IPS-NIHi7 (cell line): ENCODE measurements around the gene MMS19.

Experiments used
- DNase-seq: peaks from one replicate; pipeline ENCODE4 v3.0.0; 2012; ENCODE audit warnings: mixed read lengths; ENCODE audit errors: extremely low spot score

The MMS19 gene, protein sequence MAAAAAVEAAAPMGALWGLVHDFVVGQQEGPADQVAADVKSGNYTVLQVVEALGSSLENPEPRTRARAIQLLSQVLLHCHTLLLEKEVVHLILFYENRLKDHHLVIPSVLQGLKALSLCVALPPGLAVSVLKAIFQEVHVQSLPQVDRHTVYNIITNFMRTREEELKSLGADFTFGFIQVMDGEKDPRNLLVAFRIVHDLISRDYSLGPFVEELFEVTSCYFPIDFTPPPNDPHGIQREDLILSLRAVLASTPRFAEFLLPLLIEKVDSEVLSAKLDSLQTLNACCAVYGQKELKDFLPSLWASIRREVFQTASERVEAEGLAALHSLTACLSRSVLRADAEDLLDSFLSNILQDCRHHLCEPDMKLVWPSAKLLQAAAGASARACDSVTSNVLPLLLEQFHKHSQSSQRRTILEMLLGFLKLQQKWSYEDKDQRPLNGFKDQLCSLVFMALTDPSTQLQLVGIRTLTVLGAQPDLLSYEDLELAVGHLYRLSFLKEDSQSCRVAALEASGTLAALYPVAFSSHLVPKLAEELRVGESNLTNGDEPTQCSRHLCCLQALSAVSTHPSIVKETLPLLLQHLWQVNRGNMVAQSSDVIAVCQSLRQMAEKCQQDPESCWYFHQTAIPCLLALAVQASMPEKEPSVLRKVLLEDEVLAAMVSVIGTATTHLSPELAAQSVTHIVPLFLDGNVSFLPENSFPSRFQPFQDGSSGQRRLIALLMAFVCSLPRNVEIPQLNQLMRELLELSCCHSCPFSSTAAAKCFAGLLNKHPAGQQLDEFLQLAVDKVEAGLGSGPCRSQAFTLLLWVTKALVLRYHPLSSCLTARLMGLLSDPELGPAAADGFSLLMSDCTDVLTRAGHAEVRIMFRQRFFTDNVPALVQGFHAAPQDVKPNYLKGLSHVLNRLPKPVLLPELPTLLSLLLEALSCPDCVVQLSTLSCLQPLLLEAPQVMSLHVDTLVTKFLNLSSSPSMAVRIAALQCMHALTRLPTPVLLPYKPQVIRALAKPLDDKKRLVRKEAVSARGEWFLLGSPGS

DNA sequence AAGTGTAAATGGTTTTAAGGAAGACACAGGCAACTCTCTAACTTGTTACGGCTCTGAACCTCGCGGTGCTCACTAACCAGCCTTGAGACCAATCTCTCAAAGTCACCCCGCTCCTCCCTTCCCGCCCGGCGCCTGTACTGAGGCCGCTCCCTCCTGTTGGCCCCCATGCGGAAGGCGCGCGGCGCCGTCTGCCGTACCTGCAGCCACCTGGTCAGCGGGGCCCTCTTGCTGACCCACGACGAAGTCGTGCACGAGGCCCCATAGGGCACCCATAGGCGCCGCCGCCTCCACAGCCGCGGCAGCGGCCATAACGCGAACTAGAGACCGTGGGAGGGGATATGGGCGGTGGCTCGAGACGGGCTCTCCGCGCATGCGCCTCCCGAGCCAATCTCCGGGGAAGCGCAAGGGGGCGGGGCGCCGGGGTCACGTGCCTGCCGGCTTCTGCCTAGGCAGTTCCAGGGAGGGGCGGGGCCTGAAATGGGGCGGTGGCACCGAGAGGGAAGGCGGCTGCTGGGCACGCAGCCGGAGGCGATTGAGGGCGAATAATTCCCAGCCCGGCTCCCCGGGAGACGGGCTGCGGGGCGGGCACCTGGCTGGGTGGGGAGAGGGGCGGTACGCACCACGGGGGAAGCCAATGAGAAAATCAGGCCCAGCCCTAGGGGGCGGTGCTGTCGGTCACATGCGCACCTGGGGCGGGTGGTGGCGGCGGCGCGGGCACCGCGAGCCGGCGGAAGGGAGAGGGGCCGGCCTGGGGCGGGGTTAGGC is at the start of gene MMS19:
TSS of gene MMS19 (minus strand) at position 347 of the 765 bp plus-strand sequence. CDS start at position 309, 38 bp downstream.
- peak; percentile 99 for DNase-seq

DNA sequence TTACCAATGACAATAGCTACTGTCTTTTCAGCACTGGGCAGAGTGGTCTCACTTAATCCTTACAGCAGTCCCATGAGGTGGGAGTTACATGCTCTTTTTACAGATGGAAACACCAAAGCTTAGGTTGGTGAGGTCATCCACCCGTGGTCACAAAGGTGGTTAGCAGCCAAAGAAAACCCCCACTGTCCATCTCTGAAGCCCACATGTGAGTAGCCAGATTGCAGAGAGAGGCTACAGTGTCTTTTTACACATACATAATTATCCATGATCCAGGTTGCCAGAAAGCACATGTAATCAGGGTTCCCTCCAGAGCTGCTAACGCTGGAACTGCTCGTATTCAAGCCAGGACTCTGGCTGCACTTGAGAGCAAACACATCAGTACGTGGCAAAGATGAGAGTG is 49.7 kb upstream of the MMS19 start:
- no peak for DNase-seq

DNA sequence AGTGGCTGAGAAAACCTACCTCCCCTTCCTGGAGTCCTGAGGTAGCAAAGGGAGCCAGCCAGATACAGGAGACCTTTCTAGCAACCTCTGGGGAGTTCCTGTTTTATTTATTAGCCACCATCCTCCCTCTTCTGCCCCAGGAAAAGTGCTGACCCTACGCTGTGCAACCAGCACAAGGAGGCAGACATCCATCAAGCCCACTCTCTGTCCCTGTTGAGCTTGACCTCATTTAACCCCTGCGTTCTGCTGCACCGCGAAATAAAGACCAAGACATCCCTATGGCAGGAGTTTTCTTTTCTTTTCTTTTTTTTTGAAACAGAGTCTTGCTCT is 49.0 kb upstream of the MMS19 start:
- DNase-seq: no peak

DNA sequence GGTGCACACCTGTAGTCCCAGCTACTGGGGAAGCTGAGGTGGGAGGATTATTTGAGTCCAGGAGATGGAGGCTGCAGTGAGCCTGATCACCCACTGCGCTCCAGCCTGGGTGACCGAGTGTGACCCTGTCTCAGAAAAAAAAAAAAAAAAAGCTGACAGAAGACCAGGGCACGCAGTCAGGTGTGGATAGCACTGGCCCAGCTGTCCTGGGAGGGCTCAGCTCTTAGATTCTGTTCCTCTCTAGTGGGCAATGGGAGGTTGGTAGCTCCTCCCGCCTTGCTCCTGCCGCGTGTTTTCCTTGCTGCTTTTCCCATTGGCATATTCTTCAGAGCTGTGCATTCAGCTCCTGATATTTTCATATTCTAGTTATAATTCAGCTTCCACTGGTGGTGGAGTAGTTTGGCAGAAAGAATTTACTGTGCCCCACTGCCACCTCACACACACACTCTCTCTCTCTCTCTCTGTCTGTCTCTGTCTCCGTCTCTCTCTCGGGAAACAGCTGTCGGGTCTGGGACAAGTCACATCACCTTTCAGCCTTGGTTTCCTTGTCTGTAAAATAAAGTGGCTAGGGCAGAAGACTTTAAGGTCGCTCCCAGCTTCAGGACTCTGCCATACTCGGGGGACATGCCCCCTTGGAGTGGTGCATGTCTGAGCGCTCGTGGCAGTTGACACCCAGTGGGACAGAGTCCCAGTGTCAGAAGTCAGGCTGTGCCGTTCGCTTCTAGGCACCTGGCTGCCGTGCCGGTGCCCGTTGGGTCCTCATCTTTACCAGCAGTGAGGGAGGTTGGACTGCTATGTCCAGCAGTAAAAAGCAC is 48.4 kb upstream of the MMS19 start:
- no peak for DNase-seq

DNA sequence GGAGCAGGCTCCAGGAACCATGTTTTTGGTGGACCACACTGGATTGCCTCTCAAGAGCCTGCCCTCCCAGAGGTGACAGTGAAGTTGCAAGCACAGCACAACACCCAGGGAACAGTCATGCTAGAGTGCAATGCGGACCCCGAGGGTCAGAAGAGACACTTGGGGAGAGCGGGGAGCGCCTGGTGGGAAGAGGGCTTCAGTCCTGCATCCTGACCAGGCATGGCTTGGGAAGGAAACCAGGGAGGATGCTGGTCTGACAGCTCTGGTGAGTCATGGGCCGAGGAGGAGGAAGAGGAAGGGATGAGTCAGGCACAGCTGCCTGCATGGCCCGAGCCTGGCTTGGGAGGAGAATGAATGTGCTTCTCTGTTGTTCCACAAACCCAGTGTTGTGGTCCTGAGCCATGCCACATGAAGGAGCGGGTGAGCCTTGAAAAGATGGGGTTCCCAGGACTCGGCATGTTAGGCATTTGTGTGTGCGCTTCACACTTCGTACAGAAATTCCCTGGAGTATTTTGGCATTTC is 44.9 kb upstream of the MMS19 start:
- peak; percentile 56 for DNase-seq

DNA sequence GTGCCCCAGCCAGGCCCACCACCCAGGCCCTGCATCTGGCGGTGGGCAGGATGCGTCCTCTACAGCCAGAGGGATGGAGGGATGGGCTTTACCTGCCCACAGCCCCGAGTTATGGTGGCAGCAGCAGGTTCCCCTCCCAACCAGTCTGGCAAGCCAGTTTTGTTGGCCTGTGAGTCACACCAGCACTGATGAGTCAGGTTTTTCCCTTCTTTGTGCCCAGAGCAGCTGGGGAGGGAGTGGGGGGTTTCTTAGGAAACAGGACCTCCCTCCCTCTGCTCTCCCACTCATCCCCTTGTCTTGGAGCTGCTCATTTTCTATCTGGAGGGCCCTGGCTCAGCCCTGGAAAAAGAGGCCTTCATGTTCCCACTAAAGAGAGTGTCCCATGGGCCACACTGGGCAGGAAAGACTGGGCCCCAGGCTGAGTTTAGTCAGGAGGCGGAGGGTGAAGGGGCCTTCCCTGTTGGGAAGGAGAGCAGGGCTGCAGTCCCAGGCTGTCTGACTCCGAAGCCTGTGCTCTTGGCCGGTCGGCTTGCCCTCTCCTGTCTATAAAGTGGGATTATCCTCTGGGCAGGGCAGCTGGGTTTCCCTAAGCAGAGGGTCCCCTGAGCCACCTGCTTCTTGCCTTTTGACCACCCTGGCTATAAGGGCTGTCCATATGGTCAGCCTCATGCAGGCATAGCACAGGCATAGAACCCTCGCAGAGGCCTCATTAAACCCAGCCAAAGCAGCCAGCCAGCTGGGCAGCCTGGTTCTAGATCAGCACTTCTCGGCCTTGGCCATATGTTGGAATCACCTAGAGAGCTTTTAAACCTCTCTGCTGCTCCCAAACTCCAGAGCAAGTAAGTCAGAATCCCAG is 44.2 kb upstream of the MMS19 start:
- DNase-seq: peak; percentile 63

DNA sequence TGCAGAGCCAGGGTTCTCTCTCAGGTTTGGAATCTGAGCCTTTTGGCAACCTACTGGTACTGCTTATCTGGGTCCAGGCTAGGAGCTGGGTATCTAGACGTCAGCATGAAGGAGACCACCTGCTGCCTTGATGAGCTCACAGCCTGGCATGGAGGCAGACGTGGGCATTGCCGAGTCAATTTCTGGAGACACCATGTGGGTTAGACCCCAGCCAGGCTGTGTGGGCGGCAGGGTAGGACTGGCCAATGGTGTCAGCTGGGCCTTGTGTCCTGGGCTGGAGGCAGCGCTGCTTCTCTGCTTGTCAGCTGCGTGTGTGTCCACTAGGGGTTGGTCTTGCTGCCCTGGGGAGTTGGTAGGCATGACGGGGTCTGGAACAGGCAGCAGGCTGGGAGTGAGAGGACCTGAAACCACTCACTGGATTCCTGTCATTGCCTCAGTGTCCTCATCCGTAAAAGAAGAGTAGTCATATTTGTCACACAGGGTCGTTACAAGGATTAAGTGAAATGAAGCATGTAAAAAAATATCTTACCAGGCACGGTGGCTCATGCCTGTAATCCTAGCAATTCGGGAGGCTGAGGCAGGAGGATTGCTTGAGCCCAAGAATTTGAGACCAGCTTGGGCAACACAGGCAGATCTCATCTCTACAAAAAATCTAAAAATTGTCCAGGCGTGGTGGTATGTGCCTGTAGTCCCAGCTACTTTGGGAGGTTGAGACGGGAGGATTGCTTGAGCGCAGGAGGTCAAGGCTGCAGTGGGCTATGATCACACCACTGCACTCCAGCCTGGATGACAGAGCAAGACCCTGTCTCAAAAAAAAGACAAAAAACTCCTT is 42.7 kb upstream of the MMS19 start:
- no peak for DNase-seq

DNA sequence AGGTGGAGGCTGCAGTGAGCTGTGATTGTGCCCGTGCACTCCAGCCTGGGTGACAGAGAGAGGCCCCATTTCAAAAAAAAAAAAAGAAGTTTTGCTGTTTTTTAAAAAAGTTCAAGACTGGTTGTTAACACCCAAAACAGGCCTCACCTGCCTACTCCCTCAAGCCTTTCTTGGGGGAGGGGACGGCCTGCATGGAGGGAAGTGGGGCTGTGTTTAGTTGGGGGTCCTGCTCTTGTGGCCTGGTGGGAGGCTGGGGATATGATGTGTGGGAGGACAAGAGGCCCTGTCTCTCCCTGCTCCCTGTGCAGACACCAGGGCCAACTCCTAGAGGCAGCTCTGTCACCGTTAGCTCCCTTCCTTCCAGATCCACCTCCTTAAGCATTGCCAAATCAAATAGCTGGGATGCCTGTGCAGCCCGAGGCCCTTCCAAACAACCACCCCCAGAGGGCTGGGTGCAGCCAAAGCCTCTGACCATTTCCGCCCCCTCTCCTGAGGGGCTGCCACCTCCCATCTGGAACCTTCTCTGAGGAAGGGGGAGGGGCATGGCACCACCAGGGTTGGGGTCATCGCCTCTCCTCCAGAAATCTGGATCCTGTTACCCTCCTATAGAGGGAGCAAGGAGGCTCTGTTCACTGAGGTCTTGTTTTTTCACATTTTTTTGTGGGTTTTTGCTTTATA is 41.4 kb upstream of the MMS19 start:
- peak; percentile 72 for DNase-seq

DNA sequence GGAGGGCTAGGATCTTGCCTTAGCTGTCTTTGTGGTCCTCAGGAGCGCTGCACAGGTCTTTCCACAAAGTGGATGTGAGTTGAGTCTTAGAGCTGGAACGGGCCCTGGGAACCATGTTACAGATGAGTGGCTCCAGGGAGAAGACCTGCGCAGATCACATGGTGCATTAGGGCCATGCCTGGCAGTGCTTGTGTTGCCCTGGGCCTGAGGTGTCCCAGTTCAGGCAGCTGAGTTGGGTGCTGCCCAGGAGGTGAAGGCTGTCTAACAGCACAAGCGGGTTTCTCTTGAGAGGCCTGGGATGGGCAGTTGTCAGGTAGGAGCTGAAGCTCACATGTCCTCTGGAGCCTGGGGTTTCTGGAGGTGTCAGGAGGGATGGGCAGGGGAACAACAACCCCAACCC is 40.6 kb upstream of the MMS19 start:
- no peak for DNase-seq

DNA sequence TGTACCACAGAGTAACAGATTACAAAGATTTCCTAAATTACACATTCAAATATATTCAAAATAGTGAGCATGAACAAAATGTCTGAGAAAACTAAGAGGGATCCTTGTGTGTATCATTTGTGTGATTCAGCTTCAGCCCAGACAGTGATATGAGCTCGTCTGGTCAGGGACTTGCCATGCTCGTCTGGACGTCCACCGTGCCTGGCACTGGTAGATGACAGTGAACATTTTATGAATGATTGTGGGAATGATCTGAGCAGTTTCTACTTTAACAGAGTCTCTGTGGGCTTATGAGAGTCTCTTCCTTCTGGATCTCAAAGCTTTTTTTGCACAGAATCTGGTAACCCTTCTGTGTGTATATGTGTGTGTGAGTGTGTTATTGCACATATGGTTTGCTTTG is 40.2 kb upstream of the MMS19 start:
- no peak for DNase-seq

DNA sequence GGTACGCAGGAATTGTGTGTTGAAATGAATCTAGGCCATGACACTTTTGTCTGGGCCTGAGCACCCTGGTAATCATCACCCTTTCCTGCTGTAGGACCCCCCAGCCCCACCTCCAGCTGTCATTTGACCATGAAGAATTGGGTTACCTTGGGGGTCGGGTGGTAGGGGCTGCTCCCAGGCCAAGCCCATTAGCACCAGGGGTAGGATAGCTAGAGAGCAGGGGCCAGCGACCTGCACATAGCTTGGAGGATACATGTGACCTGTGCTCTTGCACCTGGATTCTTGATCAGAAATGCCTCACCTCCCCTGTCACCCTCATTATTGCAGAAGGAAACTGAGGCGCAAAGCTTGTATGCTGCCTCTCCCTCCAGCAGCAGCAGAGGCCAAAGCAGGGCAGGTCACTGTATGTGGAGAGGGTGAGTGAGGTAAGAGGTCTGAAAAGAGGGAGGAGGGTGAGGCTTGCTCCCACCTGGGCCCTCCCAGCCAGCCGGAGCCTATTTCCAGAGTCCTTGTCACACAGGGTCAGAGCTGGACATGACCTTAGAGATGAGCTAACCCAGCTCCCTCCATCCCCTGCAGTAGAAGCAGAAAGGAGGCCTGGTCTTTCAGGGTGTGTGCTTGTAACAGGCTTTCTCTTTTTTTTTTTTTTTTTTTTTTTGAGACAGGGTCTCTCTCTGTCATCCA is 39.1 kb upstream of the MMS19 start:
- DNase-seq: no peak

DNA sequence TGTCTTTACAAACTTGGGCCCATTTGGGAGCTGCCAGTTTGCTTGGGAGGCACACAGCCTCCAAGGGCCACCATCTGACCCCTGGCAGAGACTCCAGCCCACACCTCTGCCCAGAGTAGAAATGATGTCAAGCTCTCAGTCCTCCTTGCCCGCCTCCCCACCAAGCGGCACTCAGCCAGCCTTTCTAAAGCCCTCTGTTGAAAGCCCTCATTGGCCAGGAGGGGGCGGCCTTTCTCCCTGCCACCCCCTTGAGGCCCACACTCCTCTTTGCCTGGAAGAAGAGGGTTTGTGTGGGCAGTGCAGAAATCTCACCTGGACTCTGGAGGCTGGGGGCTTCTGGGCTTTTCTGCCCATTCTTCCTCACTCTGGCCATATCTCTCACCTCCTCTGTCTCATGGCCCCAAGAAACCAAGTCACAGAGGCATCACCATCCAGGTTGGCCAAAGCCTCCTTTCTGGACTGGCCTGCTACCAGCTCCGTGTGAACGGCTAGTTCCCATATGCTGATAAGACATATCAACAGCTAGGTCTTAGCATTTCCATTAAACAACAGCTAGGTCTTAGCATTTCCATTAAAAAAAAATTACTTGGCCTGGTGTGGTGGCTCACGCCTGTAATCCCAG is 36.6 kb upstream of the MMS19 start:
- DNase-seq: peak; percentile 82

DNA sequence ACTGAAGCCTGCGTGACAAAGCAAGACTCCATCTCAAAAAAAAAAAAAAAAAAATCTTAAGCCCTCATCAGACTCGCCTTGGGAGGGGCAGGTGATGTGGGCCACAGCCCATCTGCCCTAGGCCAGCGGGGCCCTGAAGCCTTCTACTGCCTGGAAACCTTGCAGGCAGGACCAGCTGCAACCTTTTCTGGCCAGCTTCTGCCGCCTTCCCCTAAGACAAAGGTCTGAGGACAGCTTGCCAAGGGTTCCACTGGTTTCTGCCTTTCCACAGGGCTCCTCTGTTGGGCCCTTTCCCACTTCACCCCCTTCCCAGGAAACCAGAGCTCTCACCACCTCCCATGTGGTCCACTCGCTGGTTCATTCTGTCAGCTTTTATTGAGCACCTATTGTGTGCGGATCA is 35.7 kb upstream of the MMS19 start:
- no peak for DNase-seq

DNA sequence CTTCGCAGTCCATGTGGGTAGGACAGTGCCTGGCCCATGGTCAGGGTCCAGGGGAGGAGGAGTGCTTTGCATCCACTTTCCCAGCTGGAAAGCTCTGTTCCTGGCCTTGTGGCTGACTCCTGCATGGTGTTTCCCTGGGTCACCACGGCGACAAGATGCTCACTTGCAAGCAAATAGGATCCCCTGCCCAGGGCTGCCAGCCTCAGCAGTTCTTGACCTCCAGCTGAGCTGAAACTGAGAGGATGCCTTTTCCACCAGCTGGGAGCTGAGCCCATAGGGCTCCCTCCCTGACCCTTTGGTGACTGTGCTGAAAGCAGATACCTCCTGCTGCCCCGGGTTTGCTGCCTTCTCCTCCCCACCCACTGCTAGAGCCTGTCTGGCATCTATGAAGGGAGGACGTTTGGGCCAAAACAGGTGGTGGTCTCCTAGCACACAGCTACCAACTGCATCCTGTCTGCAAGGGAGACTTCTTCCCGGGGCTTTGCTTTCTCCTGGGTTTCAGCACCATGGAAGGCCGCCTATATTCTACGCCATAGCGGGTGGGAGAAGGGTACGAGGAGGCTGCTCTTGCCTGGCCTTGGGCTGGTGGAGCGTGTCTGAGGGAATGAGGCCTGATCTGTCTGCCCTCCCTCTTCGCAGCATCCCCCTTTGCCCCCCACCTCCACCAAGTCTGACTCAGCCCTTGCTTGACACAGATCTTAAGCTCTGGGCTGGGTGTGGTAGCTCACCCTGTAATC is 34.9 kb upstream of the MMS19 start:
- no peak for DNase-seq

DNA sequence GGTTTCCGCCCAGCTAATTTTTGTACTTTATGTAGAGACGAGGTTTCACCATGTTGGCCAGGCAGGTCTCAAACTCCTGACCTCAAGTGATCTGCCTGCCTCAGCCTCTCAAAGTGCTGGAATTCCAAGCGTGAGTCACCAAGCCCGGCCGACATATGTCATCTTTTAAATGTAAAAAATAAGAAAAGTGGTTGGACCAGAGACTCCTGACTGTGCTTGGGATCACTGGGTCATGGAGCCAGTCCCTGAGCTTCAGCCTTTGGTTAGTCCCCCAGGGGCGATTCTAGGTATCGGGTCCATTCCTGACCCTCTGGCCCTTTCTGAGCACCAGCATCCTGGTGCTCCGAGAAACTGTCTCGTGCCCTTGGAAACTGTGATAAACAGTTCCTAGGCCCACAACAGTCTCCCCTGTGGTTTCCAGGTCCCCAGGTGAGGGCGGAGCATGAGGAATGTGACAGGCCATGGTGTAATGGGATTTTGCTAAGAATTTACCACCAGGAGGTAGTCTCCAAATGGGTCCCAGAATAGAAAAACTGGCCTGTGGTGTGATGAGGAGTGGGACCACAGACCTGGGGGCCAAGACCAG is 33.3 kb upstream of the MMS19 start:
- DNase-seq: no peak
